GM19452 (cell line): ENCODE data around the gene POLR2C.
"Not testable (repeated sequence)": the region's sequence is repeated elsewhere in the genome, so short reads cannot be mapped to it uniquely, and the experiment has no call there.

Experiments
- ATAC-seq: cut with Tn5 transposase; IDR thresholded peaks from one replicate; pipeline ENCODE4 v1.9.1; 2021; ENCODE audit not compliant: unreplicated experiment

POLR2C gene

GRCh38 chr16:57462209-57462977, at the start of gene POLR2C:
Gene POLR2C, plus strand, starts transcription at chr16:57462679. Its CDS starts 46 bp downstream, at chr16:57462725.
- ATAC-seq = peak; percentile 92

GRCh38 chr16:57413301-57413730, 49.2 kb upstream of the POLR2C start:
- peak; percentile 68 for ATAC-seq

- ATAC-seq = no peak
These were observed 48.7 kb upstream of the POLR2C start for GRCh38 chr16:57413733-57414132.

DNA sequence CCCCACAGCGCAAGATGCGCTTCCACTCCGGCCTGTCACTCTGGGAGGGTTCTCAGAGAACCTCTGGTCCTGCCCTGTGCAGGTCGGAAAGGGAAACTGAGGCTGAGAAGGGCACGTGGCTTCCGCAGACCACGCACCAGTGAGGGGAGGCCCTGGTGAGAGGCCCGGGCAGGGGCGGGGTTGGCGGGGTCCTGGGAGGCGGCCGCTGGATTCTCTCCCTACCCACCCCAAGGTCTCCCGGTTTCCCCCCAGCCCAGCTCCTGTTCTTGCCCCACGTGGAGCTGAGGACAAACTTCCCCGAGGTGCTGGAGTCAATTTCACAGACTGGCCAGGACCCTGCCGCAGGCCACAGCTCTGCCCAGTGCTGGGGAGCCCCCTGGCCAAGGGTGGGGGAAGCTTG, 46.4 kb upstream of the POLR2C start:
- ATAC-seq = no peak

- no peak for ATAC-seq
These were observed 43.0 kb upstream of the POLR2C start for GRCh38 chr16:57419506-57419905.

DNA sequence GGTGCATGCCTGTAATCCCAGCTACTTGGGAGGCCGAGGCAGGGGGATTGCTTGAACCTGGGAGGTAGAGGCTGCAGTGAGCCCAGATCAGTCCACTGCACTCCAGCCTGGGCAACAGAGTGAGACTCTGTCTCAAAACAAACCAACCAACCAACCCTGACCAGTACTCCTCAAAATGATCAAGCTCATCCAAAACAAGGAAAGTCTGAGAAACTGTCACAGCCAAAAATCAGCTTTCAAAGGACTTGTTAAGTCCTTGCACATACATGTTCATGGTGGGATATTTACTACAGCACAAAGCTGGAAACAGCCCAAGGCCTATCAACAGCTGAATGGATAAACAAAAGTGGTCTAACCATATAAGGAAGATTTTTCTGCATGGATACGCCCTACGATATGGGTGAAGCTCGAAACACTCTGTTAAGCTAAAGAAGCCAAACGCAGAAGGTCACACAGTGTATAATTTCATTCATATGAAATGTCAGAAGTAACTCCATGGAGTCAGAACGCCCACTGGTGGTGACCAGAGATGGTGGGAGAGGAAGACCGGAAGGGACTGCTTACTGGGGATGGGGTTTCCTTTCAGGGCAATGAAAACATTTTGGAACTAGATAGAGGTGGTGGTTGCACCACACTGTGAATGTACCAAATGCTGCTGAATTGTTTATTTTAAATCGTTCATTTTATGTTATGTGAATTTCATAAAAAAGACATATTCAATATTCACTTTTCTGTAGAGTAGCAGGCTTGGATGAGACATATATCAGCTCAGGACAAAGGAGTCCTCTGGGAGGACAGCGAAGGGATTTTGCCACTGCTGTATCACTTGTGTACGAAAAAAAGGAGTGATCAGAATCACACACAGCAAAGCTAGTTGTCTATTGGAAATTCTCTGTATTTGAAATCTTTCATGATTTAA, 40.2 kb upstream of the POLR2C start:
- ATAC-seq = no peak

- no peak for ATAC-seq
These were observed 39.3 kb upstream of the POLR2C start for GRCh38 chr16:57423152-57423551.

DNA sequence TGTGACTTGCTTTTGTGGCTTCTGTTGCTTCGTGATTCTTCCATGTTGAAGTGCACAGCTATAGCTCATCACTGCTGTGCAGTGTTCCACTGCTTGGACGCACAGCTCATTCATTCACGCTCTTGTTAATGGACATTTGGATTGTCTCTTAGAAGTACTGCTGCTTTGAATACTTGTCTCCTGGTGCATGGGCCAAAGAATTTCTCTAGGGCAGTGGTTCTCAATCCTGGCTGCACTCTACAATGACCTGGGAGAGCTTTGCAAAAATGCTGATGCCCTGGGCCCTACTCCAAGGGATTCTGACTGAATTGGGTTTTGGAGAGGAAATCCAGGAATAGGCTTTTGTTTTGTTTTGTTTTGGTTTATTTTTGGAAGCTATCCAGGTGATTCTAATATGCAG, 37.9 kb upstream of the POLR2C start:
- no peak for ATAC-seq

DNA sequence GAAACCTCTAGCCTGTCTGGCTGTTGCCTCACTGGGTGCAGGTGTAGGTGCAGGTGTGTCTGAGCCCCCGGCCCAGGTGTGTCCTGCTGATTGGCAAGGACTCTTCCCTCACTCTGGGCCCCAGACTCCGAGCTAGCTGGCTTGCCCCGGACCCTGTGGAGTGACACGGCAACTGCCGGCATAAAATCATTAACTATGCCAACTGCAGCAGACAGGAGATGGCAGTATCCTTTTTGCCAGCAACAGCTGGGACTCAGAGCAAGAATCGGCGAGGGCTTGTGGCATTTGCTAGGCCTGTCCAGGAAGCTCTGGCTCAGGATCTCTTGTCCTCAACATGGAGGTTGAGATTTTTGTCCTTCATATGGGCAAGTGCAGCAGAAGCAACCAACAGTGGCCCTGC, 36.1 kb upstream of the POLR2C start:
- ATAC-seq = no peak

DNA sequence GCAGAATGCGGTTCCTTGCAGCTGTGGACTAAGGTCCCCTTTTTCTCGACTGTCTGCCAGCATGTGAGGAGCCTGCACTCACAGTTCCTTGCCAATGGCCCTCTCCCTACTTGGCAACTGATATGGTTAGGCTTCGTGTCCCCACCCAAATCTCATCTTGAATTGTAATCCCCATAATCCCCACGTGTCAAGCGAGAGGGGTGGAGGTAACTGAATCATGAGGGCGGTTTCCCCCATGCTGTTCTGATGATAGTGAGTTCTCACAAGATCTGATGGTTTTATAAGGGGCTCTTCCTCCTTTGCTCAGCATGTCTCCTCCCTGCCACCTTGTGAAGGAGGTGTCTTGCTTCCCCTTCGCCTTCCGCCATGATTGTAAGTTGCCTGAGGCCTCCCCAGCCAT, 35.2 kb upstream of the POLR2C start:
- ATAC-seq = no peak

GRCh38 chr16:57427824-57428223, 34.7 kb upstream of the POLR2C start:
- ATAC-seq = no peak

- ATAC-seq = no peak
These were observed 31.5 kb upstream of the POLR2C start for GRCh38 chr16:57430955-57431354.

- no peak for ATAC-seq
These were observed 30.0 kb upstream of the POLR2C start for GRCh38 chr16:57432505-57432904.

DNA sequence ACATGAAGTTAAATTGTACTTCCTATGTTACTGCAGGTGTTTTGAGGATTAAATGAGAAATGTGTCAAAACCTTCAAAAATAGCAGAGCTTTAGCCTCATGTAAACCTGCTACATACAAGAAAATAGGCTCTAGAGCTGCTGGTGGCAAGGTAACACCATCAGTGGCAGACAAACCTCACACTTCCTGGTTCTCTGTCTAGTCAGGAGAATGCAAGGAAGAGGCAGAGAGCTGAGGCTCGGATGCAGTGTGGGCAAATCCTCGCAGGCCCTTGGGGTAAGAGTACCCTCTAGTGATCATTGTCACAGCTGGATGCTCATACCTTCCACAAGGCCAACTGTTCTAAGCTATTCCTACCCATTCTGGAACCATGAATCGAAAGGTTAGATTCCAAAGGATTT, 29.5 kb upstream of the POLR2C start:
- no peak for ATAC-seq

DNA sequence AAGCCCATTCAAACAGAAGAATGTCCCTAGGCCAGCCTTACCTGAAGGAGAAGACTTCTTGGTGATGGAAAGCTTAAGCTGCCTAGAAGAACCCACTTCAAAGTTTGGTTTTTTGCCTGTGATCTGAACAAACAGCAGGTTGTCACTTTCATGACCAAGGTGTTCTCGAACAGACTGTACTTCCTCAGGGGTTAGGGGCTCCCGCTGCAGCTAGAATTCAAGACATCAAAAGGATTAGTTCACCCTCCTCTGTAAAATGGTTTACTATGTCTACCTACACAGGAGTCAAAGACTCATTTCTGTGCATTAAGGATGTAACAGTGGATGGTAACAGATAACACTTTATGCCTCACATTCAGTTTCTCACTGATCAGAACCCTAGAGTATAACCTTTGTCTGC, 28.5 kb upstream of the POLR2C start:
- no peak for ATAC-seq

DNA sequence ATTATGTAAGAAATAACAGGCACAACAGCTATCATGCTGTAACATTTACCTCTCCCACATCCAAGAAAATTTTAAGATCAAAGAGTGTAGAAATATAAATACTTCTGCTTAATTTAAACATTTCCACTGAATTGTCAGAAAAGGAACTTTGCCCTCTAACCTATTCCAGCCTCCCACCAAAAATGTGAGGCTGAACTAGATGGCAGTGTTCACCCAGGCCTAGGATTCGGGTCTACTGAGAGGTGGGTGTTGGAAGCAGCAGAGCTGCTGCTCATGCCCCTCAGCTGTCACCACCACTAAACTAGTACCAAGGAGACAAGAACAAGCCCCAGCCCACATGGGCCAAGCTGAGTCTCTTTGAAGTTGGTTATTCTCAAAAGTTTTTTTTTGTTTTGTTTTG, 26.6 kb upstream of the POLR2C start:
- no peak for ATAC-seq

- not testable (repeated sequence) for ATAC-seq
These were observed 22.5 kb upstream of the POLR2C start for GRCh38 chr16:57439947-57440346.

DNA sequence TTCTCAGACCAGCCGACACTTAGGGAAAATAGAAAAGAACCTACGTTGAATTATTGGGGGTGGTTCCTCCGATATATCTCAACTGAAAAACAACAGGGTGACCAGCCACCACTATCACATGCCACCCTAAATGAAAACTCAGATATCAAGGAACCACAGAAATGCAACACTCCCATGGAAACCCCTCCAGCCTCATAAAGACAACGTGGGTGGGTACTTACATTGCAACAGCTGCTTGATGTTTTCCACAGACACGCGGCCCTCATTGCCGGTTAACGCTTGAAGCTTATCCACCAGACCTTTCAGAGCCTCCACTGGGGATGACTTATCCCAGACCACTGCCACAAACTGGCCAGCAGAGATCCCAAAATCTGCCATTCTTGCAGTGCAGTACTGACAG, 21.9 kb upstream of the POLR2C start:
- ATAC-seq = not testable (repeated sequence)

DNA sequence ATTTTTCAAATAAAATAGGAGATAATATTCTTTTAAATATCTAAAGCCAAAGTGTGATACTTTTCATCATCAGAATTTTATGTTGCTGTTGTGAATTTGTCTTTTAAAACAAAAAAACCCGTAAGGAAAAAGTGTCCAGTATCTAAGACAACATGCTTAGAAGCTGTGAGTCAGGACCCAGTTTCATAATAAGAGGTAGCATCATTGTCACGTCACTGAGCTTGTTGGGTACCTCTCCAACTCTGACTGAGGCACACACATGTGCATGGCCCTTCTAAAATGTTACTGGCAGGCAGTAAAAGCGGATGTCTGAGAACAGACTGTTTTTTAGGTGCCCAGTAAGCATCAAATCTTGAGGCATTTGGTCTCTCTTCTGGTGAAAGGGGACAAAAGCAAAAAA, 17.8 kb upstream of the POLR2C start:
- ATAC-seq = no peak

DNA sequence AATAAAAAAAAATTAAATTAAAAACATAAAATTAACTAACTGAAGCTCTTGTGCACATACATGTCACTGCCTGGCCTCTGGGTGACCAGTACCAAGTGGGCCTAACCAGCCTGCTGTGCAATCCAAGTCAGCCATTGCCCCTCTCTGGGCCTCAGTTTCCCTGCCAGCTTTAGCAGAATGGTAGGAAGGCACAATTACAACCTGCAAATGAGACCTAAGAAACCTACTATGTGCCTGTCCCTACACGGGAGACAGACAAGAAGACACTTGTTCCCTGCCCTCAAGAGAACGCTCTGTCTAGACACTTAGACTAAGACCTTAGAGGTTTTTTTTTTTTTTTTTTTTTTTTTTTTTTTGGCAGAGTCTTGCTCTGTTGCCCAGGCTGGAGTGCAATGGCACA, 17.0 kb upstream of the POLR2C start:
- ATAC-seq = no peak

- ATAC-seq = peak; percentile 42
These were observed 15.8 kb upstream of the POLR2C start for GRCh38 chr16:57446531-57447185.
